ENCODE results near the gene MEG3. TPM values are rescaled to one million over a fixed set of nuclear protein-coding genes. Genes with fewer than 3 reads are reported as not detected.

MEG3 gene
- total and polyA plus RNA-seq, 2 of the 8 experiments (the other 6 are each of a cell fraction or from before 2014, with no cell fraction given), result 0.17 to 1.1 TPM

- H3K79me2 ChIP-seq (ENCODE audit: control insufficient read depth in 1 of 2, insufficient read depth in 2 of 2, low read length in 2 of 2), result no peaks in the 10 kb centered on the region
- CTCF ChIA-PET (ENCODE audit: partially characterized antibody), result interaction anchor here (1.0 to 2.7 kb wide), 3 partner anchors 11 to 35 kb away, joined by 3 to 10 read pairs (median 4); no protein-coding TSS in a partner anchor
- H3K18ac ChIP-seq (ENCODE audit: extremely low read depth, low read length), result no peak overlapping the region
- peaks cover 0 to 10% of the 10 kb centered on the region in 2 experiments; a peak in 1 of 4 replicates for H3K9me3 ChIP-seq (ENCODE audit: insufficient read depth in 2 of 2, low read depth in 1 of 2, low read length in 1 of 2)
- no peak overlapping the region for H2BK15ac ChIP-seq (ENCODE audit: low read length)
- H3K56ac ChIP-seq (replicated peaks; ENCODE audit: insufficient read length, low read depth, low read length), result no peak overlapping the region
- no peak overlapping the region for H3K23ac ChIP-seq (ENCODE audit: insufficient read length)
- H3K9ac ChIP-seq (replicated peaks in 1 of 4; ENCODE audit: extremely low read depth in 1 of 4, low read depth in 3 of 4, low read length in 3 of 4), result no peak overlapping the region
- POLR2A ChIA-PET (ENCODE audit: partially characterized antibody), result no interaction called here
- no peak overlapping the region for H2BK5ac ChIP-seq (ENCODE audit: low read depth, low read length)
- H3K4me2 ChIP-seq (ENCODE audit: insufficient read depth in 1 of 2, low read depth in 2 of 2, low read length in 2 of 2), result no peak overlapping the region
- no peak overlapping the region for H4K91ac ChIP-seq (replicated peaks; ENCODE audit: insufficient read length, low read length)
- no peaks in the 10 kb centered on the region for H3K36me3 ChIP-seq (ENCODE audit: control insufficient read depth in 2 of 4, insufficient read depth in 4 of 4, low read length in 3 of 4)
- no peak overlapping the region for H2AK5ac ChIP-seq (ENCODE audit: low read depth, low read length)
- H2AFZ ChIP-seq (ENCODE audit: low read length), result no peak overlapping the region
- DNase-seq (ENCODE audit: low read depth in 1 of 2, low spot score in 2 of 2) (no peak), FAIRE-seq (no peak)
- no peaks in the 10 kb centered on the region; a peak in 1 of 7 replicates for H3K27me3 ChIP-seq (replicated peaks in 1 of 4; ENCODE audit: control insufficient read depth in 3 of 4, extremely low read depth in 1 of 4, insufficient read depth in 3 of 4, low read length in 3 of 4)
- H3K14ac ChIP-seq (ENCODE audit: insufficient read length), result no peak overlapping the region
- H4K20me1 ChIP-seq (replicated peaks in 1 of 2; ENCODE audit: control insufficient read depth in 1 of 2, insufficient read depth in 2 of 2, low read length in 2 of 2), result no peaks in the 10 kb centered on the region
- no peak overlapping the region for H2BK12ac ChIP-seq (ENCODE audit: low read depth, low read length)
- no peak overlapping the region for H3K27ac ChIP-seq (ENCODE audit: low read depth, low read length)
- no peak overlapping the region for H2BK120ac ChIP-seq (replicated peaks; ENCODE audit: low read depth, low read length)
- no peaks in the 10 kb centered on the region for H3K23me2 ChIP-seq (ENCODE audit: low read depth, low read length)
- TF ChIP-seq HDAC6 (IDR thresholded peaks at IDR 0.05; ENCODE audit: low read depth, low read length) (no peak), EP300 (IDR thresholded peaks at IDR 0.05; ENCODE audit: borderline replicate concordance in 1 of 2, low read depth in 2 of 2, low read length in 2 of 2) (no peak), NRF1 (IDR thresholded peaks at IDR 0.05; ENCODE audit: low read depth, low read length) (no peak), SP4 (IDR thresholded peaks at IDR 0.05; ENCODE audit: low read length) (no peak), SIRT6 (IDR thresholded peaks at IDR 0.05; ENCODE audit: low read length) (no peak), CHD1 (IDR thresholded peaks at IDR 0.05; ENCODE audit: low read depth, low read length) (no peak), TAF7 (optimal IDR thresholded peaks at IDR 0.05; ENCODE audit: borderline replicate concordance, low read depth, low read length) (no peak), SUZ12 (IDR thresholded peaks at IDR 0.05; ENCODE audit: low read length) (no peak), TCF12 (IDR thresholded peaks at IDR 0.05; ENCODE audit: low read depth, low read length) (no peak)
- no peak overlapping the region for H3K4me3 ChIP-seq (ENCODE audit: extremely low read depth in 1 of 4, insufficient read depth in 2 of 4, low read depth in 3 of 4, low read length in 4 of 4)
- no peaks in the 10 kb centered on the region; a peak in 2 of 7 replicates for H3K4me1 ChIP-seq (replicated peaks in 1 of 4; ENCODE audit: control insufficient read depth in 3 of 4, insufficient read depth in 4 of 4, low read length in 3 of 4)
- H4K8ac ChIP-seq (ENCODE audit: extremely low read depth, insufficient read depth, low read length), result no peak overlapping the region
- WGBS, 2 experiments (ENCODE audit: extremely low coverage in 1 of 2, insufficient coverage in 1 of 2, insufficient read length in 1 of 2, insufficient replicate concordance in 2 of 2, low coverage in 1 of 2, low lambda C conversion rate in 2 of 2, missing lambda C conversion rate in 1 of 2), result 83% methylated on average over 6 of the region's 6 CpGs; no CpG with 5 or more reads in 1 of the 2 experiments
- no peaks in the 10 kb centered on the region for H3K79me1 ChIP-seq (ENCODE audit: low read depth, low read length)
- no peak overlapping the region for H2BK20ac ChIP-seq (ENCODE audit: low read length)
- H4K5ac ChIP-seq (ENCODE audit: insufficient read length, low read depth, low read length), result no peak overlapping the region
- no peak overlapping the region for H3K4ac ChIP-seq (replicated peaks; ENCODE audit: insufficient read length, low read depth, low read length)
Observed at GRCh38 chr14:100887728-100888335, 61.9 kb downstream of the MEG3 start.

All from H1 (cell line).